ENCODE data around the gene MEP1B.

Gene MEP1B

GRCh38 chr18:32261003-32261402 lies 71.2 kb downstream of the MEP1B start:
- peaks cover 6 to 12% of the 10 kb centered on the region in 2 donors for H3K4me1 ChIP-seq (ENCODE audit: control insufficient read depth in 1 of 2, insufficient read depth in 2 of 2, low read length in 2 of 2)
- H3K9me3 ChIP-seq (ENCODE audit: control insufficient read depth in 1 of 2, low read length in 2 of 2) = no peaks in the 10 kb centered on the region
- no peak overlapping the region for H3K27ac ChIP-seq (ENCODE audit: low read depth, low read length)
- H3K9ac ChIP-seq (ENCODE audit: low read depth in 1 of 2, low read length in 2 of 2) = no peak overlapping the region
- no peaks in the 10 kb centered on the region for H3K27me3 ChIP-seq (ENCODE audit: control insufficient read depth in 1 of 2, insufficient read depth in 2 of 2, low read length in 2 of 2)
- H3K36me3 ChIP-seq (ENCODE audit: control insufficient read depth in 1 of 2, insufficient read depth in 2 of 2, low read length in 2 of 2) = no peaks in the 10 kb centered on the region
- H3K4me3 ChIP-seq (ENCODE audit: low read depth in 1 of 2, low read length in 2 of 2) = no peak overlapping the region

GRCh38 chr18:32262092-32262491 lies 72.3 kb downstream of the MEP1B start:
- no peak overlapping the region for H3K4me3 ChIP-seq (ENCODE audit: low read depth in 1 of 2, low read length in 2 of 2)
- H3K9me3 ChIP-seq (ENCODE audit: control insufficient read depth in 1 of 2, low read length in 2 of 2) = no peaks in the 10 kb centered on the region
- no peak overlapping the region for H3K9ac ChIP-seq (ENCODE audit: low read depth in 1 of 2, low read length in 2 of 2)
- H3K27ac ChIP-seq (ENCODE audit: low read depth, low read length) = no peak overlapping the region
- no peaks in the 10 kb centered on the region for H3K27me3 ChIP-seq (ENCODE audit: control insufficient read depth in 1 of 2, insufficient read depth in 2 of 2, low read length in 2 of 2)
- no peaks in the 10 kb centered on the region for H3K36me3 ChIP-seq (ENCODE audit: control insufficient read depth in 1 of 2, insufficient read depth in 2 of 2, low read length in 2 of 2)
- peaks cover 6 to 12% of the 10 kb centered on the region in 2 donors for H3K4me1 ChIP-seq (ENCODE audit: control insufficient read depth in 1 of 2, insufficient read depth in 2 of 2, low read length in 2 of 2)

GRCh38 chr18:32264401-32264800 lies 74.6 kb downstream of the MEP1B start:
- Histone ChIP-seq H3K9me3 (ENCODE audit: control insufficient read depth in 1 of 2, low read length in 2 of 2) (no peaks in the 10 kb centered on the region), H3K9ac (ENCODE audit: low read depth in 1 of 2, low read length in 2 of 2) (no peak overlapping the region), H3K4me1 (ENCODE audit: control insufficient read depth in 1 of 2, insufficient read depth in 2 of 2, low read length in 2 of 2) (no peaks in the 10 kb centered on the region), H3K27me3 (ENCODE audit: control insufficient read depth in 1 of 2, insufficient read depth in 2 of 2, low read length in 2 of 2) (no peaks in the 10 kb centered on the region), H3K27ac (ENCODE audit: low read depth, low read length) (no peak overlapping the region), H3K4me3 (ENCODE audit: low read depth in 1 of 2, low read length in 2 of 2) (no peak overlapping the region), H3K36me3 (ENCODE audit: control insufficient read depth in 1 of 2, insufficient read depth in 2 of 2, low read length in 2 of 2) (peaks cover 0 to 13% of the 10 kb centered on the region in 2 donors)

- H3K36me3 ChIP-seq (ENCODE audit: control insufficient read depth in 1 of 2, insufficient read depth in 2 of 2, low read length in 2 of 2) = peaks cover 0 to 21% of the 10 kb centered on the region in 2 donors
- no peak overlapping the region for H3K4me3 ChIP-seq (ENCODE audit: low read depth in 1 of 2, low read length in 2 of 2)
- H3K27ac ChIP-seq (ENCODE audit: low read depth, low read length) = no peak overlapping the region
- no peak overlapping the region for H3K9ac ChIP-seq (ENCODE audit: low read depth in 1 of 2, low read length in 2 of 2)
- H3K9me3 ChIP-seq (ENCODE audit: control insufficient read depth in 1 of 2, low read length in 2 of 2) = no peaks in the 10 kb centered on the region
- H3K4me1 ChIP-seq (ENCODE audit: control insufficient read depth in 1 of 2, insufficient read depth in 2 of 2, low read length in 2 of 2) = peaks cover 5 to 7% of the 10 kb centered on the region in 2 donors
- no peaks in the 10 kb centered on the region for H3K27me3 ChIP-seq (ENCODE audit: control insufficient read depth in 1 of 2, insufficient read depth in 2 of 2, low read length in 2 of 2)
Measured at GRCh38 chr18:32267463-32267862, 77.6 kb downstream of the MEP1B start.

Data from duodenal mucosa (tissue), 2 donors.